K562 (cell line): Measurements from ENCODE around the gene LRRC8C. TPM values are rescaled to one million over a fixed set of nuclear protein-coding genes. Genes with fewer than 3 reads are reported as not detected.

Experiments
- ATAC-seq: fragments of 200-7000 bp; cut with Tn5 transposase; 3 replicates; pipeline ENCODE4 v1.9.1; 2020; ENCODE audit warnings: moderate library complexity
- BruUV-seq: library from RNA; stranded (reverse); fragments of 400-500 nt; replicated peaks from 2 replicates; lab custom pipeline; 2021; lab: Mats Ljungman, UMichigan
- CTCF ChIA-PET: fragments of 300-600 bp; formaldehyde crosslinking; extraction: SDS; loops from one replicate; lab custom pipeline; 2021; ENCODE audit warnings: low intra/inter-chr PET ratio; lab: Yijun Ruan, JAX
- POLR2A ChIA-PET: fragments of 300-600, 350-650 bp; sonication (Branson Sonifier 250); formaldehyde crosslinking; extraction: SDS; loops from one replicate; lab custom pipeline; 2021; ENCODE audit warnings: antibody characterized with exemption, inconsistent platforms; lab: Yijun Ruan, JAX
- DNase-seq, 4 experiments: peaks; one replicate each; pipeline versions ENCODE4 v3.0.0 to v3.0.0-alpha.2; 2011 to 2018; ENCODE audit warnings: low spot score in 3 of 4, mixed read lengths in 3 of 4; ENCODE audit errors: extremely low read depth in 1 of 4
- FAIRE-seq: peaks from 2 replicates; lab custom pipeline; 2011; peaks lifted over from hg19 to GRCh38; lab: Jason Lieb, UNC
- H2AFZ ChIP-seq: 2 replicates; pipeline ENCODE4 v1.6.0; 2011; ENCODE audit warnings: low read depth, low read length, control low read depth, inconsistent platforms
- H3K27ac ChIP-seq: fragments of 200-600 bp; 3 replicates; pipeline ENCODE4 v1.8.0; 2011; ENCODE audit warnings: low read depth, mild to moderate bottlenecking, control low read depth, inconsistent platforms, low read length, moderate library complexity, mixed read lengths; ENCODE audit errors: extremely low read depth
- H3K27me3 ChIP-seq, 2 experiments: fragments of 300-600 bp in 1 of 2; 2 replicates in 1 of 2; 3 replicates in 1 of 2; pipeline versions ENCODE4 v1.6.0 to v1.8.0; 2011; ENCODE audit warnings: inconsistent platforms in 2 of 2, low read length in 2 of 2, mild to moderate bottlenecking in 1 of 2, mixed read lengths in 1 of 2, moderate library complexity in 1 of 2; ENCODE audit not compliant: control insufficient read depth in 2 of 2, insufficient read depth in 2 of 2
- H3K36me3 ChIP-seq: fragments of 300-600 bp; 3 replicates; pipeline ENCODE4 v1.8.0; 2011; ENCODE audit warnings: mild to moderate bottlenecking, low read length, inconsistent platforms; ENCODE audit not compliant: control insufficient read depth, insufficient read depth
- H3K4me1 ChIP-seq, 2 experiments: fragments of 200-600 bp in 1 of 2; replicated peaks in 1 of 2; 2 replicates in 1 of 2; 3 replicates in 1 of 2; pipeline versions ENCODE4 v1.5.1 to v1.8.0; 2011; ENCODE audit warnings: inconsistent platforms in 2 of 2, low read length in 2 of 2, mild to moderate bottlenecking in 1 of 2, mixed read lengths in 1 of 2, moderate library complexity in 1 of 2; ENCODE audit not compliant: control insufficient read depth in 2 of 2, insufficient read depth in 2 of 2
- H3K4me2 ChIP-seq: 2 replicates; pipeline ENCODE4 v1.6.1; 2011; ENCODE audit warnings: low read length, control low read depth, inconsistent platforms, mixed read lengths; ENCODE audit not compliant: insufficient read depth
- H3K4me3 ChIP-seq: fragments of 200-600 bp; sonication (generic), shearing (Covaris generic); 2 replicates; pipeline ENCODE4 v1.5.1; 2016; ENCODE audit warnings: control low read depth, inconsistent platforms
- H3K79me2 ChIP-seq: fragments of 200-600 bp; 3 replicates; pipeline ENCODE4 v1.8.0; 2011; ENCODE audit warnings: low read length, inconsistent platforms; ENCODE audit not compliant: control insufficient read depth, insufficient read depth
- H3K9ac ChIP-seq, 2 experiments: 2 replicates each; pipeline versions ENCODE4 v1.6.0 to v1.6.1; 2011; ENCODE audit warnings: low read depth in 2 of 2, low read length in 2 of 2, control low read depth in 1 of 2, inconsistent platforms in 1 of 2, mild to moderate bottlenecking in 1 of 2, mixed read lengths in 1 of 2; ENCODE audit not compliant: insufficient read depth in 1 of 2
- H3K9me1 ChIP-seq: one replicate; pipeline ENCODE4 v1.6.0; 2011; ENCODE audit warnings: inconsistent platforms, mild to moderate bottlenecking, low read length, moderate library complexity; ENCODE audit not compliant: control insufficient read depth, insufficient read depth
- H3K9me3 ChIP-seq: replicated peaks from 2 replicates; pipeline ENCODE4 v1.5.1; 2011; ENCODE audit warnings: low read depth, low read length, inconsistent platforms; ENCODE audit not compliant: control insufficient read depth, insufficient read depth
- H4K20me1 ChIP-seq: replicated peaks from 2 replicates; pipeline ENCODE4 v1.6.1; 2011; ENCODE audit warnings: low read length, inconsistent platforms, mixed read lengths; ENCODE audit not compliant: control insufficient read depth, insufficient read depth
- CBFA2T3 ChIP-seq: fragments of 450-650 bp; IDR thresholded peaks from 2 replicates; pipeline ENCODE4 v1.6.1; 2017
- HOMEZ ChIP-seq: fragments of 250-450 bp; sonication (Bioruptor Pico); IDR thresholded peaks from 2 replicates; pipeline ENCODE4 v1.4.0; 2020; ENCODE audit warnings: mild to moderate bottlenecking, moderate library complexity
- MTA1 ChIP-seq: fragments of 450-650 bp; IDR thresholded peaks from 2 replicates; pipeline ENCODE4 v1.6.1; 2017; ENCODE audit warnings: borderline replicate concordance
- ZBTB11 ChIP-seq, 3 experiments: fragments of 200-800 bp in 1 of 3; fragments of 250-450 bp in 1 of 3; fragments of 450-650 bp in 1 of 3; sonication (Bioruptor Pico) in 1 of 3; sonication (Bioruptor generic) in 1 of 3; formaldehyde crosslinking in 1 of 3; IDR thresholded peaks; 2 replicates each; pipeline versions ENCODE4 v1.6.1 to v1.8.0; 2016 to 2022; ENCODE audit warnings: mild to moderate bottlenecking in 2 of 3, missing genetic modification characterization in 2 of 3, missing compliant biosample characterization in 1 of 3, moderate library complexity in 1 of 3
- ZKSCAN3 ChIP-seq: fragments of 250-450 bp; sonication (Bioruptor Pico); IDR thresholded peaks from 2 replicates; pipeline ENCODE4 v1.4.0; 2020
- WGBS: fragments of 100-300 bp; shearing (Covaris generic); methylation state at CpG from one replicate; pipeline ENCODE4 v1.1.6; 2016; ENCODE audit warnings: low coverage, mixed read lengths; ENCODE audit not compliant: insufficient coverage; ENCODE audit errors: missing lambda C conversion rate; 5-methylcytosine and 5-hydroxymethylcytosine counted together
- in situ Hi-C: fragments of 300-500 bp; cut with MboI; formaldehyde crosslinking; loops from 4 replicates; pipeline ENCODE4 v1.15.0; 2018; ENCODE audit warnings: inconsistent platforms, mixed read lengths
- intact Hi-C: fragments of 100-400 bp; cut with micrococcal nuclease; formaldehyde crosslinking; loops from 2 replicates; pipeline ENCODE4 v1.14.2; 2022
- polyA plus RNA-seq, 8 experiments: library from polyadenylated mRNA; depleted of rRNA in 4 of 8; stranded (reverse) in 5 of 8; unstranded in 3 of 8; fragments of >200 nt; fragmentation: Nextera tagmentation in 2 of 8; fragmentation: Illumina TruSeq in 1 of 8; extraction: Ambion mirVana in 2 of 8; extraction: Trizol in 1 of 8; gene quantifications; 2 replicates each; pipeline versions ENCODE4 v1.2.1 to v1.2.3, GENCODE V29; 2011 to 2014; ENCODE audit warnings: inconsistent platforms in 1 of 8, missing spikeins in 1 of 8
- total RNA-seq, 7 experiments: library from RNA; depleted of rRNA in 6 of 7; stranded (reverse); fragments of >200 nt in 6 of 7; fragmentation: Illumina TruSeq in 2 of 7; extraction: Trizol in 2 of 7; gene quantifications; 2 replicates each; pipeline versions ENCODE4 v1.2.1 to v1.2.3, GENCODE V29; 2011 to 2021; ENCODE audit warnings: low replicate concordance in 1 of 7

The LRRC8C gene
- total and polyA plus RNA-seq, 9 of the 15 experiments (the other 6 are each of a cell fraction or from before 2014, with no cell fraction given): 1.00 to 12.5 (median 4.5) TPM

GRCh38 chr1:89652373-89652772, 19.5 kb downstream of the LRRC8C start:
- CTCF ChIA-PET: no interaction called here
- WGBS: 3% methylated on average over 2 of the region's 2 CpGs
- no peak overlapping the region for H3K27ac ChIP-seq

More at GRCh38 chr1:89652373-89652772, 19.5 kb downstream of the LRRC8C start:
- in situ Hi-C loops (no loop called here), intact Hi-C loops (no loop called here)
- H3K4me1 ChIP-seq: peaks cover 0 to 6% of the 10 kb centered on the region in 2 experiments; a peak in 2 of 5 replicates
- H3K4me2 ChIP-seq: no peak overlapping the region
- POLR2A ChIA-PET: interaction anchor here (0.8 kb wide), 1 partner anchor 11 kb away, joined by 3 read pairs; no protein-coding TSS in a partner anchor
- no peak overlapping the region for H3K9ac ChIP-seq
- no peaks in the 10 kb centered on the region for H3K9me3 ChIP-seq
- no peaks in the 10 kb centered on the region for H3K27me3 ChIP-seq
- peak; percentile 22; the same call in 2 of the 3 replicates for ATAC-seq
- H4K20me1 ChIP-seq: no peaks in the 10 kb centered on the region
- H3K4me3 ChIP-seq: no peak overlapping the region
- H3K9me1 ChIP-seq: no peaks in the 10 kb centered on the region
- no TSS peak for BruUV-seq
- no peak for TF ChIP-seq HOMEZ (CRISPR knock-in tag)
- TF ChIP-seq ZKSCAN3 (CRISPR knock-in tag): no peak
- no peak for TF ChIP-seq ZBTB11 (CRISPR knock-in tag; IDR thresholded peaks at IDR 0.05)
- TF ChIP-seq MTA1: no peak
- TF ChIP-seq CBFA2T3: peak; percentile 3; the same call in 1 of the 2 replicates
- DNase-seq: peak in 1 of 4 experiments; percentile 24
- H3K36me3 ChIP-seq: no peaks in the 10 kb centered on the region
- peaks cover 3% of the 10 kb centered on the region; the same call in 1 of the 3 replicates for H3K79me2 ChIP-seq
- H2AFZ ChIP-seq: no peak overlapping the region
- no peak for FAIRE-seq
